GM12872 (cell line): ENCODE results near the gene SLCO2B1.

ENCODE experiments used
- TF ChIP-seq, protein P1 (sequence below): IDR thresholded peaks from 3 replicates; pipeline ENCODE4 v1.5.1; 2011; ENCODE audit warnings: low read depth, mild to moderate bottlenecking, low read length, moderate library complexity; ENCODE audit not compliant: insufficient read depth

Gene SLCO2B1

DNA sequence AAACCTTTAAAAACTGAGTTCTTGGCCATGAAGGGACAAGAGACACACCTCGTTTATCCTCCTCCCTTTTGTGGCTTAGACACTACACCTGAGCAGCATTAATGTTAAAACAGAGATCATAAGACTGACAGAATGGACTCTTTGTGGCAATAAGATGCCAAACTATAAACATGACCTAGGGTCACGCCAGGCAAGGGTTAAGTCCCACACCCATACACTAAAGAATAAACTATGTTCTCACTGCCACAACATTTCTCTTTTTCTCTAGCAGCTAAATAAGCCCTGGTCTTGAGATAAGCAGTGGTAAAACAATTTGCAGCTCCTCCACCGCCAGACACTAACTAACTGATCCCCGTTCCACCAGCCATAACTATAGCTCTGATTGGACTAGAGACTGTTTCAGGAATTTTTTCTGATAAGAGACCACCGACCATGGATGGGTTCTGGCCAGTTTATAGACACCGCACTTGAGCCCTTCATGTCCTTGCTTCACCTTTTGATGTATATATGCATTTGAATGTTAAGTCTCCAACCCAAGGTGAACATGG, 4.9 kb upstream of the SLCO2B1 start:
- TF ChIP-seq, protein P1, sequence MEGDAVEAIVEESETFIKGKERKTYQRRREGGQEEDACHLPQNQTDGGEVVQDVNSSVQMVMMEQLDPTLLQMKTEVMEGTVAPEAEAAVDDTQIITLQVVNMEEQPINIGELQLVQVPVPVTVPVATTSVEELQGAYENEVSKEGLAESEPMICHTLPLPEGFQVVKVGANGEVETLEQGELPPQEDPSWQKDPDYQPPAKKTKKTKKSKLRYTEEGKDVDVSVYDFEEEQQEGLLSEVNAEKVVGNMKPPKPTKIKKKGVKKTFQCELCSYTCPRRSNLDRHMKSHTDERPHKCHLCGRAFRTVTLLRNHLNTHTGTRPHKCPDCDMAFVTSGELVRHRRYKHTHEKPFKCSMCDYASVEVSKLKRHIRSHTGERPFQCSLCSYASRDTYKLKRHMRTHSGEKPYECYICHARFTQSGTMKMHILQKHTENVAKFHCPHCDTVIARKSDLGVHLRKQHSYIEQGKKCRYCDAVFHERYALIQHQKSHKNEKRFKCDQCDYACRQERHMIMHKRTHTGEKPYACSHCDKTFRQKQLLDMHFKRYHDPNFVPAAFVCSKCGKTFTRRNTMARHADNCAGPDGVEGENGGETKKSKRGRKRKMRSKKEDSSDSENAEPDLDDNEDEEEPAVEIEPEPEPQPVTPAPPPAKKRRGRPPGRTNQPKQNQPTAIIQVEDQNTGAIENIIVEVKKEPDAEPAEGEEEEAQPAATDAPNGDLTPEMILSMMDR = no peak

DNA sequence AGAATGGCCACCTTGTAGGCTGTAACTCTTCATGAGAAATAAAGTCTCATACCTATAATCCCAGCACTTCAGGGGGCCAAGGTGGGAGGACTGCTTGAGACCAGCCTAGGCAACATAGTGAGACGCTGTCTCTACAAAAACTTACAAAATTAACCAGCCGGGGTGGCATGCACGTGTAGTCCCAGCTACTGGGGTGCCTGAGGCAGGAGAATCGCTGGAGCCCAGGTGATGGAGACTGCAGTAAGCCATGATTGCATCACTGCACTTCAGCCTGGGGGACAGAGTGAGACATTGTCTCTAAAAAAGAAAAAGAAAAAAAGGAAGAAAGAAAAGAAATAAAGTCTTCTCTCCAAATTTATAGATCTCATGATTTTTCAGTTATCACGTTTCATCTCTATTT, 4.2 kb upstream of the SLCO2B1 start:
- TF ChIP-seq, protein P1 = no peak

DNA sequence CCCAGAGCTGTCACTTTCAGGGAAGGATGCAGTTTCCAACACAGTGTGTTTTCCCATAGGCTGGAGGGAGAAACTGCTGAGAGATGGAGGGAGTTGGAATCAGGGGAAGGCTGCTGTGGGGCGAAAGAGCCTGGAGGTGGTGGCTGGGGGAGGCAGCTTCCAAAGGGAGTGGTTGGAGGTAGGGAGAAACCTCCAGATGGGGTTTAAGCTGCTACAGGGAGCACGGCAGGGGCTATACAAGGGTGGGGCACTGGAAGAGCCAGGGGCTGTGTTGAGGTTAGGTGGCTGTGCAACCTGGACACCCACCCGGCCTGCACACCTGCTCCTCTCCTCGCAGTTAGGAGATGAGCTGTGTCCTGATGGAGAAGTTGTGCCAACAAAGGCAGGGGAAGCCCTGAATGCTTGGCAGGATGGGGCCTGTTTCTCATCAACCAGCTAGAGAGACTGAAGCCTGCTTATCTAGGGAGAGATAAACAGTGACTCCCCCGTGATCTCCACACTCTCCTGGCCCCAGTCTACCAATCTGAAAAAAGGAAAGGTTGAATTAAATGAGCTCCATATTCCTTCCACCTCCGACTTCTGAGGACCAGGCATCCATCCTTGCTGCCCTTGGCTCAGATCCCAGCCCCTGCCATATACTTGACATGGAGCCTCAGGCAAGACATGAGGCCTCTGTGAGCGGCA, 3.6 kb upstream of the SLCO2B1 start:
- TF ChIP-seq, protein P1 = no peak

DNA sequence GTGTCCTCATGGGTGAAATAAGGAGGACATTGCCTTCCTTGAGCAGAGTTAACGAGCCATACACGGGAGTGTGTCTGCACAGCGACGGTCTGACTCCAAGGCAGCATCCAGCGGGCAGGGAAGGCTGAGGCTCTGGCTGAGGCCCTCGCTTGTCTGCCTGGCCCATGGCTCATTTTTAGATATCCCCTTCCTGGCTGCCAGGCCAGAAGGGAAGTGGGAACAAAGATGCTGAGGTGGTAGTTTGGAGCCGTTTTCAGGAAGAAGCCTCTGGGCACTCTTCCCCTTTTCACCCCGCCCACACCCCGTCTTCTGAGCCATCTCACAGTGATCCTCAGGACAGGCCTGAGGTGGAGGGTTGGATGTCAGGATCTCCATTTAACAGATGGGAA, 3.0 kb upstream of the SLCO2B1 start:
- TF ChIP-seq, protein P1 = no peak

DNA sequence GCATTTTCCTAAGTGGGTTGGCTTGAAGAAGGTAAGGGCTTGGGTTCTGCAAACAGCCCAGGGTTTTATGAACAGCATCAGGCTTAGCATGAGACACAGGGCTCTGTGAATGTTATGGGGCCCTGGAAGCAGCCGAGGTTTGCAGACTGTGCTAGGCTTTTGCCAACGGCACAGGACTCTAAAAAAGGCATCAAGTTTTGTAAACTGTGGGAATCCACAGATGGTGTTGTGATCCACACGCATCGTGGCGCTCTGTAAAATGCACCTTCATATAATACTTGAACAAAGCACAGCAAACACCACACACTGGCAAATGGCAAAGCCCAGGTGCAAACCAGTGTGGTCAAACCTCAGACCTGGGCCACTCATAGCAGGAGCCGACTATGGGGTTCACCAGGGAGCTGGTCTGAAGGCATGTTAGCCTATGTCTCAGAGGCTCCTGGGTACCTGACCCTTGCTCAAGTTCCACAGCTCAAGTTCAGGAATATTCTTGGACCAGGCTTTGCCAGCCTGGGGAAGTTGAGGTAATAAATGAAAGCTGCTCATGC, 2.4 kb upstream of the SLCO2B1 start:
- TF ChIP-seq, protein P1 = no peak

DNA sequence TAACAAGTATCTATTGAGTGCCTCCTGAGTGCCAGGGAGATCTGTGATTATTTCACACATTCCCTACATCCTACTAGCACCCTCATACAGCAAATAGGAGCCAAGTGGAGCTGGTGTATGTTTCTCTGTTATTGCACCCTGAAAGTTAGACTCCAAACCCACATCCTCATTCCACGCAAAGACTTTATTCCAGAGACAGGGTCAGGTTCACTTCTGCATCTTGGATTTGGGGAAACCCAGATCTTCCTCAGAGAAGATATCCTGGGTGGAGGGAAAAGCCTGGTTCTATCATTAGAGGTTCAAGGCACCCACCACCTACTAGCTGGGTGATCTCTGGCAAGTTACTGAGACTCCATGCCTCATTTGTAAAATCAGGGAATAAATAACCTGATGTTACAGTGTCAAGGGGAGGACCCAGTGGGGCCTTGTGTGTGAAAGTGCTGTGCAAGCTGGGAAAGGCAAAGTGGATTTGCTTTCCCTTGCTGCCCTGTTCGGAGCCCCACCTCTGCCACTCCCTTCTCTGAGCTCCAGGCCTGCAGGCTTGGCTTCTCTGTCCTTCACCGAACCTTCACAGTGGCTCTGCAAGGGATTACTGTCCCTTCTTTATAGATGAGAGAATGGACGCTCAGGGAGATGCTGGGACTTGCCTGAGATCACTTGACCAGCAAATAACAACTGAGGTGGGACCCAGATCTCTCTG, 991 bp upstream of the SLCO2B1 start:
- TF ChIP-seq, protein P1 = no peak

DNA sequence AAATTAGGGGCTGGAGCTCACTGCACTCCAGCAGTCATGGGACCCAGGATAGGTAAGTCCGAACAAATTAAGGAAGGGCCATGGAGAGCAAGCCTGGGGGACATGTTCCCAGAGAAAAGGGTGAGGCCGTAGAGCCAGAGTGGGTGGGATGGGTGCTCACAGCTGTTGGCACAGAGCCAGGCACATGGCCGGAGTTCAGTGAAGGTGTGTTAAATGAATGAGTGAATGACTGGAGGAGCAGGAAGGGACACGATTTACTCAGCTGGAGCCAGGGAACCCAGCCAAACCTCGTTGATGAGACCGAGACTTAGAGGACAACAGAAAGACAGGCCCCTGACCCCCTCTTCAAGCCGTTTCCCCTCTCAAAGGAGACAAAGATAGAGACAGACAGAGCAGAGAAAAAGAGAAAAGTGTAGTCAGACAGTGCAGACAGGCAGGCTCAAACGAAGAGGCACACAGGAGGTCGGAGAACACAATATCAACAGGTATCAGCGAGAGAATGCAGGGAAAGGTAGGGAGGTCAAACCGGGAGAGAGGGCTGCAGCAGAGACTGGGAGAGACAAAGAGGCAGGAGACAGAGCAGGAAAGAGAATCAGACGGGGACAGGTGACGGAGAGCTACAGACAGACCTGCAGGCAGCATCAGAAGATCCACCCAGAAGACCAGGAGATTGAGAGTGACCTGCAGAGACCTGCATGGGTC, 590 bp downstream of the SLCO2B1 start:
- TF ChIP-seq, protein P1 = no peak
